ENCODE results near the gene ARMC6. TPM values are rescaled to one million over a fixed set of nuclear protein-coding genes. Genes with fewer than 3 reads are reported as not detected.

The ARMC6 gene
- 13.6 TPM for total RNA-seq
- long read RNA-seq, transcript ARMC6-202 (8 exons, 2,383 nt) = major isoform, 13 of 29 reads
- long read RNA-seq, transcript ARMC6-201 (8 exons, 2,412 nt) = minor isoform, 6 of 29 reads
- long read RNA-seq, transcript ARMC6-206 (9 exons, 2,488 nt) = minor isoform, 5 of 29 reads
- long read RNA-seq, partial matches to known transcripts = 0 of 29 reads
- long read RNA-seq, other reads (novel, unspliced or antisense) = 5 of 29 reads

- peak; percentile 95 for DNase-seq (ENCODE audit: missing footprints)
- ATAC-seq = peak; percentile 91
- intact Hi-C loops (cut with DNase I) = no loop called here
These were observed at the start of gene ARMC6, which contains the start of gene SUGP2 for GRCh38 chr19:19033426-19034203. Gene ARMC6 (plus strand): TSS chr19:19033603. CDS start chr19:19034210, 607 bp downstream. Gene SUGP2 (minus strand): TSS chr19:19033517. CDS start chr19:19031071, 2,446 bp downstream.

- intact Hi-C loops (cut with DNase I) = loop anchor here (10.0 kb wide), 1 partner anchor 89 kb away; the partner anchor contains the start of gene CERS1
- DNase-seq (ENCODE audit: missing footprints) (no peak), ATAC-seq (no peak)
These were observed 49.2 kb upstream of the ARMC6 start for GRCh38 chr19:18984251-18984650.

- no peak for ATAC-seq
- intact Hi-C loops (cut with DNase I) = loop anchor here (10.0 kb wide), 1 partner anchor 90 kb away; the partner anchor contains the start of gene CERS1
- peak; percentile 45 for DNase-seq (ENCODE audit: missing footprints)
These were observed 48.1 kb upstream of the ARMC6 start for GRCh38 chr19:18985257-18985656.

- DNase-seq (ENCODE audit: missing footprints) (no peak), ATAC-seq (no peak)
- intact Hi-C loops (cut with DNase I) = loop anchor here (10.0 kb wide), 1 partner anchor 93 kb away; the partner anchor contains the start of gene CERS1
These were observed 45.9 kb upstream of the ARMC6 start for GRCh38 chr19:18987456-18987855.

GRCh38 chr19:18989316-18989715 is 44.1 kb upstream of the ARMC6 start:
- ATAC-seq (no peak), DNase-seq (ENCODE audit: missing footprints) (no peak)
- intact Hi-C loops (cut with DNase I) = loop anchor here (10.0 kb wide), 1 partner anchor 95 kb away; the partner anchor contains the start of gene CERS1

GRCh38 chr19:18990128-18990708 is 43.2 kb upstream of the ARMC6 start:
- no peak for DNase-seq (ENCODE audit: missing footprints)
- no peak for ATAC-seq
- intact Hi-C loops (cut with DNase I) = no loop called here

- peak; percentile 42 for ATAC-seq
- intact Hi-C loops (cut with DNase I) = no loop called here
- no peak for DNase-seq (ENCODE audit: missing footprints)
These were observed 42.4 kb upstream of the ARMC6 start for GRCh38 chr19:18991006-18991405.

- DNase-seq (ENCODE audit: missing footprints) (no peak), ATAC-seq (no peak)
- intact Hi-C loops (cut with DNase I) = no loop called here
These were observed 41.9 kb upstream of the ARMC6 start for GRCh38 chr19:18991468-18991867.

GRCh38 chr19:18992696-18993095 is 40.7 kb upstream of the ARMC6 start:
- no peak for DNase-seq (ENCODE audit: missing footprints)
- intact Hi-C loops (cut with DNase I) = no loop called here
- no peak for ATAC-seq

GRCh38 chr19:18993115-18993514 is 40.3 kb upstream of the ARMC6 start:
- no peak for ATAC-seq
- intact Hi-C loops (cut with DNase I) = no loop called here
- DNase-seq (ENCODE audit: missing footprints) = no peak

- ATAC-seq = peak; percentile 76
- DNase-seq (ENCODE audit: missing footprints) = peak; percentile 84
- intact Hi-C loops (cut with DNase I) = no loop called here
These were observed 37.6 kb upstream of the ARMC6 start for GRCh38 chr19:18995804-18996241.

GRCh38 chr19:18996351-18996750 is 37.1 kb upstream of the ARMC6 start:
- intact Hi-C loops (cut with DNase I) = no loop called here
- ATAC-seq = no peak
- no peak for DNase-seq (ENCODE audit: missing footprints)

GRCh38 chr19:18996796-18997394 is 36.5 kb upstream of the ARMC6 start:
- no peak for ATAC-seq
- no peak for DNase-seq (ENCODE audit: missing footprints)
- intact Hi-C loops (cut with DNase I) = no loop called here

GRCh38 chr19:18998276-18998675 is 35.1 kb upstream of the ARMC6 start:
- ATAC-seq (no peak), DNase-seq (ENCODE audit: missing footprints) (no peak)
- intact Hi-C loops (cut with DNase I) = no loop called here

- DNase-seq (ENCODE audit: missing footprints) (no peak), ATAC-seq (no peak)
- intact Hi-C loops (cut with DNase I) = no loop called here
These were observed 34.2 kb upstream of the ARMC6 start for GRCh38 chr19:18999016-18999758.

GRCh38 chr19:18999896-19000620 is 33.3 kb upstream of the ARMC6 start:
- intact Hi-C loops (cut with DNase I) = no loop called here
- ATAC-seq (no peak), DNase-seq (ENCODE audit: missing footprints) (no peak)

GRCh38 chr19:19004144-19004543 is 29.3 kb upstream of the ARMC6 start:
- DNase-seq (ENCODE audit: missing footprints) (no peak), ATAC-seq (no peak)
- intact Hi-C loops (cut with DNase I) = no loop called here

- DNase-seq (ENCODE audit: missing footprints) (no peak), ATAC-seq (no peak)
- intact Hi-C loops (cut with DNase I) = no loop called here
These were observed 27.2 kb upstream of the ARMC6 start for GRCh38 chr19:19006213-19006612.

Data from Right ventricle myocardium inferior (tissue), 1 donor.